NCI-H774 (cell line): ENCODE measurements around the gene F2.
"Not testable (repeated sequence)": the region's sequence is repeated elsewhere in the genome, so short reads cannot be mapped to it uniquely, and the experiment has no call there.

Source experiments
- DNase-seq: peaks from one replicate; lab custom pipeline; 2025; lab: John Stamatoyannopoulos, UW

F2 gene

GRCh38 chr11:46719048-46719542, at the start of gene F2:
TSS of gene F2 (plus strand) at chr11:46719213. CDS start at chr11:46719236, 23 bp downstream.
- no peak for DNase-seq

GRCh38 chr11:46669711-46670139, 49.3 kb upstream of the F2 start:
- no peak for DNase-seq

DNA sequence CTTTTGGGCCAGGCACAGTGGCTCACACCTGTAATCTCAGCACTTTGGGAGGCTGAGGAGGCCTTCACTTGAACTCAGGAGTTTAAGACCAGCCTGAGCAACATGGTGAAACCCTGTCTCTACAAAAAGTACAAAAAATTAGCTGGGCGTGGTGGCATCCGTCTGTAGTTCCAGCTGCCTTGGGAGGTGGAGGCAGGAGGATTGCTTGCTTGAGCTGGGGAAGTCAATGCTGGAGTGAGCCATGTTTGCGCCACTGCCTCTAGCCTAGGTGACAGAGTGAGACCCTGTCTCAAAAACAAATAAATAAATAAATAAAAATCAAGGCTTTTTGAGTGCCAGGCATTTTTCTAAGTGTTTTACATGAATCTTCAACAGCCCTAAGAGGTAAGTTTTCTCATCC, 48.5 kb upstream of the F2 start:
- DNase-seq, result not testable (repeated sequence)

GRCh38 chr11:46671958-46672315, 47.1 kb upstream of the F2 start:
- DNase-seq, result no peak

DNA sequence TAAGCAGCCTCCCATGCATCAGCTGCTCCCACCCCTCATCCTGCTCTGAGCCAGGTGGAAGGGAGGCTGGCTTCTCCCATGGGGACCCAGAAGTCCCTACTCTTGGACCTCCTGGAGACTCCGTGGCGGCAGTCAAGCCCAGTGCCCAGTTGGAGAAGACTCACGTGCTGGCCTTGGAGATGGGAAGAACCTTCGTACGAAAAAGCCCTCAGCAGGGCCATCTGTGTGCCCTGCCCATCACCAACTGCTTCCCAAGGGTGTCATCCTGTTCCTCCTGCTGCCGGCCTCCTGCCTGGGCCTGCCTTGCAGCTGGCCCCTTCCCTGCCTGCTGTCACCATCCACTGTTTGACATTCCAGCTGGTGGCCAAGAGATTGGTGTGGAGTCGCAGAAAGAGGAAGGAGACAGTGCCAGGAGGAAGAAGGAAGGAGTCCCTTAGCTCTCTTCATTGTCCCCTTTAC, 46.6 kb upstream of the F2 start:
- DNase-seq, result no peak

DNA sequence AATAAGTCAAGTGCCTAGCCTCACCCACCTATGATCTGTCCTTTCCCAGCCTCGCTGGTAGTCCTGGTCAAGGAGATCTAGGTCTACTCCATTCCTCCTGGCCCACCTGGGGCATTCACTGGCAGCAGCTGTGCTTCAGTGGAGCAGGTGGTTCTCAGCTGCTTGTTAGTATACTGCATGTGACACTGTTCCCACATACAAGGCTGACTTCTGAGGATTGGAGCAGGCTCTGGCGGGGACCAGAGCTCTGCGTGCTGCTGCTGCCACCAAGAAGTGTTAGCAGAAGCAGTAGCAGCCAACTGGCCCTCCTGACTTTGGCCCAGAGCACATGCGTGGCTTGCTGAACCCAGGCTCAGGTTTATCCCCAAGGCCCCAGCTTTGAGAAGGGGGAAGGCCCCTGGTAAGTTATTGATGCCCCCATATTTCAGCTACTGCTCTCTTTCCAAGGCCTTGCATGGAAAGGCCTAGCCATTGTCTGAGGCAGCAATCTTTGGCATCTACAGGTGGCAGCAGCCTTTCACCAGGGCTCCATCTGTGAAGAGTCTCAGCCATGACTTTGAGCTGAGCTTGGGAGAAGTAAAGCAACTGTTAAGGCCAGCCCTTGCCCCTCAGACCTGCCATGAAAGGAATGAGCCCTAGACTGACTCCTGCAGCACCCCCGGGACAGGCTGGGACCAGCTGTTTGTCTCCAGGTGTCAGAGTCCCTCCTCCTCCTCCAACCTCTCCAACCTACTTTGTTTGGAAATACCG, 45.1 kb upstream of the F2 start:
- DNase-seq, result no peak

DNA sequence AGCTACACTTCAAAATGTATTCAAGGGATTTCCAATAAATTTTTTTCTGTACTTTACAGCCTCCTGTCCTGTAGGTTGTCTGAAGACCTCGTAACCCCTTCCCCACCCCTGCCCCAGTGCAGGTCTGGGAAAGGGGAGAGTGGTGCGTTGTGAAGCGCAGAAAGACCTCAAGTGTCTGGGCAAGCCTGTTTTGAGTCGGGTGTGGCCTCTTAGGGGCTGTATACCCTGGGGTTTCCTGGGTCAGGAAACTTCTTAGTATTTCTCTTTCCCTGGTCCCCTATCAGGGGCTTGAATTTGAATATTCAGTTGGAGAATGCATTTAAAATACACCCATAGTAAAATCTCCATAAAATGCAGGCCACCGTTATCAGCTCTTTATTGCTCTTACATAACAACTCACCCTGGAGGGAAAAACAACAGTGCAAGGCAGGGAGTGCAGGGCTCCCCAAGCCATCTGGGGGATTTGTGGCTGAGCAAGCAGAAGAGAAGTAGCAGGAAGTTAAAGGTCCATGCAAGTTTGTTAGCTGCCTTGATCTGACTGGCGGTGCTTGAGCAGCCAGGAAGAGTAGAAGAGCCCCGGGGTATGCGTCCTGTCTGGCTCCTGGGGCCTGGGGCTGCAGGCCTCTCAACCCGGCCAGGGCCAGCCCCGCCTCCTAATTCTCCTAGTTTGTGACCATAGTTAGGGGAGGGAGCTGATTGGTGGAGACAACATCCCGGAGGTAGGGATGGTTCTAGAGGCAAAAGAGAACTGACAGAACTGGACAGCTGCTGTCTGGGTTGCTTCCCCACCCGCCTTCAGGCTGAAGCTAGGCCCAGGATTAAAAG, 44.3 kb upstream of the F2 start:
- DNase-seq, result no peak

DNA sequence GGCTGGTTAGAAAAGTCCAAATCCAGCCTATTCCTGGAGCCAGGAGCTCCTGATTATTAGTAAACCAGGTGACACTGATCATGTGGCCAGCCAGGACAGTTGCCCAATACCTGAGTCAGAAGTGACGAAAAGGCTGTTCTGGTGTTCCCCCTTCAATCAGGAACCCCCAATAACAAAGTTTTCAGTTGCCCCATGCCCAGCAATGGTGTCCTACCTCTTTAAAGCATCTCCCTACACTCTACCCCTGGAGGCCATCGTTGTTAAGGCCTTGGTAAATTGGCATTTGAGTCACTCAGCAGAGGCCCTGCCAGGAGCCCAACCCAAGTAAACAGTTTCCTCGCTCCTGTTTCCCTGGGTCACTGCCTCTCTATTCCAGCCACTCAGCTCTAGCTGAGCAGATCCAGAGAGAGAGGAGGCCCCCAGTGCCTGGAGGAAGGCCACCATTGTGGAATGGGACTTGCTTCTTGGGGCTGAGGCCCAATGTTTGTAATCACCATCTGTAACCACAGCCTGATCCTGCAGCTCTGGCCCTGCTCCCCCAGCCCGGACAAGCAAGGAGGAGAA, 43.6 kb upstream of the F2 start:
- no peak for DNase-seq

GRCh38 chr11:46675949-46676348, 43.1 kb upstream of the F2 start:
- no peak for DNase-seq

DNA sequence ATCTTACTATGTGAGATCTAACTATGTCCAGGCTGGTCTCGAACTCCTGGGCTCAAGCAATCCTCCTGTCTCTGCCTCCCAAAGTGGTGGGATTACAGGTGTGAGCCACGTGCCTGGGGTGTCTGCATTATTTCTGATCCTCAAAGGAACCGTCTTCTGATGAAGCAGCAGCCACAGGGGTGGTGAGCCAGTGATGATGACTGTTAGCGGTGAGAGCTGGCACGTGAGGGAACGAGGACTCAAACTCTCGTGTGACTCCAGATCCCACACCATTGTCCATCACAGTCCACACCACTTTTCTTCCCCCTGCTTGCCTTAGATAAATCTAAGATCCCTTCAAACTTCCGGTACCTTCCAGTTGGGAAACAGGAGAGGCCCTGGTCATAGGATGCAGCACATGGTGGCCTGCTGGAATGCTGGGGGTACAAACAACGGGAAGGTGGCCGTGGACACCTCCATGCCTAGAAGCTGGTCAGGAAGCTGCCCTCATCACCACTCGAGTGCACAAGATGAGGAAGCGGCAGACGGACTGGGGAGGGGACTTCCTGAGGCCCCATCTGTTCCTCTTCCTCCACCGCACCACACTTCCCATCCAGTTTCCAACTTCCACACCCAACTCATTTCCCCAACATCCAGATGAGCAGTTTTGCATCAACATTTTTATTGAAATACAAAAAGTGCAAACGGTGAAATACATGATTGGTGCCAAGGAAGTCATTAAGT, 42.4 kb upstream of the F2 start:
- no peak for DNase-seq

- DNase-seq, result no peak
Observed at GRCh38 chr11:46677169-46677568, 41.8 kb upstream of the F2 start.

DNA sequence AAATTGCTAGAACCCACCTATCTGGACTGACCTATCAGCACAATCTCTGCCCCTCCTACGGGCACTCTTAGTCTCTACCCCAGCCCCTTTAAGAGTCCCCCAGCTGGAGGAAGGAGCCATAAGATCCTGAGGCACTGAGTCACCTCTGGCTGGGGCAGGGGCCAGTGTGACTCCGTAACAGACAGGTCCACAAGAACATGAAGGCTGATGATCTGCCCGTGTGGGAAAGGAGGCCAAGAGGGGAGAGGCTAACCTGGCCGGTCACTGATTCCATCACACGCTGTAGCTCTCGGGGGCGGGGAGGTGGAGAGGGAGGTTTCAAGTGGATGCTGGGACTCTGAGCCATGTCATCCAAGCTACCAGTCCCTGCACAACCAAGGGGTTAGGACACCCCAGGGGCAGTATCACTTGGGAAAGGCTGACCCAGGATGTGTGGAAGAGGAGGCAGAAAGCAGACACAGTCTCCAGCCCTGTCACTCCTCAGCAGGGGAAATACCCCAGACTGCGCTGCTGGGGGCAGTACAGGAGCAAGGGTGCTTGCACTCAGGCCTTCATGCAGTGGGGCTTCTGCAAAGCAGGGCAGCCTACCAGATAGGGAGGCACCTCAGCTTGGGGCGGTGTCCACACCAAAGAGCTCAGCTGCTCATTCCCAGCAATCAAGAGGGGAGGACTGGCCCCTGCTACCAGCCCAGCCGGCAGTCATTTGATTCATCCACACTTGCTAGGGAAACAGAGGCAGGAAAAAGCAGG, 40.8 kb upstream of the F2 start:
- no peak for DNase-seq

- no peak for DNase-seq
Observed at GRCh38 chr11:46678741-46679130, 40.3 kb upstream of the F2 start.

GRCh38 chr11:46679241-46680163, 39.5 kb upstream of the F2 start:
- DNase-seq, result no peak

GRCh38 chr11:46680164-46680760, 38.8 kb upstream of the F2 start:
- DNase-seq, result no peak

DNA sequence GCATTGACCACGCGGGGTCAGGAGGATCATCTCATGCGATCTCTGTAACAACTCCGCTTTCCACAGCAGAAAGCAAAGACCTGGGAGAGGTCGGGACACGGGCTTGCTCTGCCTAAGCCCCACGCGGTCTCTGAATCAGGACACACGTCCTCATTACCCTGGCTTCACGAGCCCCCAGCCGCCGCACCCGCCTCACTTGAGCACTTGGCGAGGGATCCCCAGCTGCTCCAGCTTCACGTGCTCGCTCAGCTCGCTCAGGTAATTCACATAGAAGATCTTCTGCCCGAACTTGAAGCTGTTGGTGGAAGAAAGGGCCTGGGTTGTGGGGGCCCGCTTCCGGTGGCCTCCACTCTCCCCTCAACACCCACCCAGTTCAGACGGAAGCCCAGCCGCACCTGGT, 38.2 kb upstream of the F2 start:
- DNase-seq, result no peak

- no peak for DNase-seq
Observed at GRCh38 chr11:46681814-46682213, 37.2 kb upstream of the F2 start.

DNA sequence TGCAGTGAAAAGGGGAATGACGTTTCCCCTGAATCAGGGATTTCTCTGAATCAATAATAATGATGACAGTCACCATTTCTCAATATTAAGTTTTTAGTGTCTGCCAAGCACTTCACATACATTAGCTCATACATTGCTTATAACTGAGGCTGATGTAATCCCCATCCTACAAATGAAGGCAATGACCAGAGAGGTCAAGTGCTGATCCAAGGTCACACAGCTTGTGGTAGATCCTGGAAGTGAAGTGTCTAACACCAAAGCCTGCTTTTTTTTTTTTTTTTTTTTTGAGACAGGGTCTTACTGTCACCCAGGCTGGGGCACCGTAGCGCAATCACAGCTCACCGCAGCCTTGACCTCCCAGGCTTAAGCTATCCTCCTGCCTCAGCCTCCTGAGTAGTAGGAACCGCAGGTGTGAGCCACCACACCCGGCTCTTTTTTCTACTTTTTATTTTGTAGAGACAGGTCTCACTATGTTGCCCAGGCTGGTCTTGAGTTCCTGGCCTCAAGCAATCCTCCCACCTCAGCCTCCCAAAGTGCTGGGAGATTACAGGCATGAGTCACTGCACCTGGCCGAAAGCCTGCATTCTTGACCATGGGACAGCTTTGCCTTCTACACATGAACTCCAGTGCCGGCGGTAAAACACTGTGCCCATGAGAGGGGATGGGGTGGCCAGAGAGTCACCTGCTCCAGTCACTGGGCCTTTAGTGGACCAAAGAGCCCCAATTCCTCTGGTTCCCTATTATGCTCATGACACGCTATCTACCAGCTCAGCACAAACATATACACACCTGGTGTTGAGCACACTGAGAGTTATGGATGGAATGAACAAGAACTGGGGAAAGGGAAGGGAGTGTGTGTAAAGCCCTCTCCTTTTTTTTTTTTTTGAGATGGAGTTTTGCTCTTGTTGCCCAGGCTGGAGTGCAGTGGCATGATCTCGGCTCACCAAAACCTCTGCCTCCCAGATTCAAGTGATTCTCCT, 36.0 kb upstream of the F2 start:
- DNase-seq, result no peak

DNA sequence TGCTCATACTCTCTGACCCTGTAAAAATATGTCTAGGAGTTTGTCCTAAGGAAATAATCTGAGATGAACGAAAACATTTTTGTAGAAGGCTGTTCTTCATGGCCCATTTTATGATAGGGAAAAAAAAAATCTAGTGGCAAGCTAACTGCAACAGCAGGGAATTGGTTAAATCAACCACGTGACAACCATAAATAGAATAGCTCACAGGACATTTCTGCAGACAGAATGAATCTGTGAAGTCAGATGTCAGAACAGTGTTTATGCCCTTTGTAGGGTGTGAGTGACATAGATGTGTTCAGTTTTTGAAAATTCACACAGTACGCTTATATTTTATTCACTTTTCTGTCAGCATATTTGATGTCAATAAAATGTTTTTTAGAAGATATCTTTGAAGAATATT, 34.6 kb upstream of the F2 start:
- DNase-seq, result no peak
